ENCODE measurements around the gene RRBP1.

Gene RRBP1

GRCh38 chr20:17680836-17681725 is 961 bp downstream of the RRBP1 start:
- DNase-seq (ENCODE audit: extremely low spot score): peak; percentile 91
- peak; percentile 85 for TF ChIP-seq CTCF (IDR thresholded peaks at IDR 0.05; ENCODE audit: control extremely low read depth, extremely low read depth, low read depth, missing control alignments)
- POLR2A ChIA-PET: interaction anchor here (0.8 to 1.6 kb wide), 3 partner anchors 285 to 314 kb away, joined by 4 to 12 read pairs (median 8); partner anchors contain the start of gene SNX5
- CTCF ChIA-PET: interaction anchor here (0.6 to 7.1 kb wide), 37 partner anchors 9 to 323 kb away, joined by 3 to 57 read pairs (median 4); partner anchors contain the start of gene BANF2

DNA sequence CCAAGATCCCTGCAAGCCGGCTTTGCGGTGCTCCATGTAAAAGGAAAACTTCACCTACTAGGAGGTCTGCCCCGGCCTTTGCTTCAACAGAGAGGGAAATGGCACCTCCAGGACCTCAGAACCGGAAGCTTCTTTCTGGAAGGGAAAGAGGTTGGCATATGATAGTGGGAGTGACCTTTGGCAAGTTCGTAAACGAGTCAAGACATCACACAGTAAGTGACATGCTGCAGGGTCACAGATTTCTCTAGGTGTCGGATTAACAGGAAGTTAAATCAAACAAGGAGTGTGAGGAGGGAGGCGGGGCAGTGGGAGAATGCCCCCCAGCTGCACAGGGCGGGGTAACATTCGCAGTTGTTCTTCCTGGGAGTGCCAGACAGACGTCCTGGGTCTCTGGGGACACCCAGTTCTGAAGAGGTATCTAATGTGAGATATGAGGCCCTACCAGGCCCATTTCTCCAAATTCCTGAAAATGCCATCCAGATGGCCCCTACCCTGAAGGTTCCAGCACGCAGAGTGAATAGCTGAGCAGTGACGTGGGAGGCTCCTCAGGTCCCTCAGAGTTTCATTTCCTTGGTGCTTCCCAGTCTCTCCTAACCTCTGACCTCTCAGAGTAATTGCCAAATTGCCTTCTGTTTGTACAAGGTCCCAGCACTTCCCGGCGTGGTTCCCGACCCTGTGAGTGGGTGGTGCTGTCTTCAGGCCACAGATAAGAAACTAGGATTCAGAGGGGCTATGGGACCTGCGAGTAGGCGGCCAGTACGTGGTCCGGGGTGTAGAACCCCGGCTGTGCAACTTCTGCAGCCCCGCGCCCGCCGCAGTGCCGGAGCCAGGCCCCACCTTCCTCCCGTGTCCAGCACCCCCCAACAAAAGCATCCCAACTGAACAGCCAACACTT is 1.9 kb downstream of the RRBP1 start:
- ChIA-PET POLR2A (no interaction called here), CTCF (interaction anchor here (0.7 to 7.1 kb wide), 11 partner anchors 14 to 324 kb away, joined by 3 to 57 read pairs (median 3); no protein-coding TSS in a partner anchor)
- no peak for DNase-seq (ENCODE audit: extremely low spot score)
- TF ChIP-seq CTCF (IDR thresholded peaks at IDR 0.05; ENCODE audit: control extremely low read depth, extremely low read depth, low read depth, missing control alignments): no peak

DNA sequence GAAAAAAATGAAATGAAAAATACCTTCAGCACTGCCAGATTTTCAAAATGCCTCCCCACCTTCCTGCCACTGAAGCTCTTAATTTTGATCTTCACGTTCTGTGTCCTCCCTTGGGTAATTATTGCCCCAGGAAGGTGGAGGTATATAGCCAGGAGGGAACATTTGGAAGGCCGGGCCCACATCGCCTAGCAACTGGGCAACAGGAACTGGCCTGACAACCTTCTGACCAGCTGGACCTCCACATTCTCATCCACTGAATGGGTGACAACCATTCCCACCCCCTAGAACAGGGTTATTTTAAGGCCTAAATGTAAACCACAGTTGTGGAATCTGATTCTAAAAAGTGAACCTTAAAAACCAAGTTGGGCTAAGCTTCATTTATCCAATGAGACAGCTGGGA is 3.2 kb downstream of the RRBP1 start:
- CTCF ChIA-PET: interaction anchor here (0.7 to 5.8 kb wide), 3 partner anchors 13 to 318 kb away, joined by 3 to 57 read pairs (median 11); no protein-coding TSS in a partner anchor
- TF ChIP-seq CTCF (IDR thresholded peaks at IDR 0.05; ENCODE audit: control extremely low read depth, extremely low read depth, low read depth, missing control alignments): no peak
- no peak for DNase-seq (ENCODE audit: extremely low spot score)
- POLR2A ChIA-PET: interaction anchor here (0.9 kb wide), 1 partner anchor 264 kb away, joined by 3 read pairs; no protein-coding TSS in a partner anchor

DNA sequence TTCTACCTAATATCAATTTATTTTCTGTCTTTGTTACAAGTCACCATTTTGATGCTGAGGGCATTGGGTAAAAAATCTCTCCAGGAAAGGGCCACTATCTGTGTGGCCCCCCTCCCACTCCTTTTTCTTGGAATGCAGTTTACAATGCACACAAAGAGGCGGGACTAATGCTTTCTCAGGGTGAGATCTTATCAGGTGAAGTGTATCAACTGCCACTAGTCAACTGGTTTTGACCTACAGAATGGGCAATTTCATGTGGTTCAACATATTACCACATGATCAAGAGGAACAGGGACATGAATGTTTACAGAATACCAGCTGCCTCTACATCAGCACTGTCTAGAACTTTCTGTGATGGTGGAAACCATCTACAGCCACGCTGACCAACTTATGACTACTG is 3.7 kb downstream of the RRBP1 start:
- POLR2A ChIA-PET: no interaction called here
- CTCF ChIA-PET: interaction anchor here (0.7 to 5.8 kb wide), 3 partner anchors 12 to 318 kb away, joined by 3 to 57 read pairs (median 11); no protein-coding TSS in a partner anchor
- DNase-seq (ENCODE audit: extremely low spot score): no peak
- no peak for TF ChIP-seq CTCF (IDR thresholded peaks at IDR 0.05; ENCODE audit: control extremely low read depth, extremely low read depth, low read depth, missing control alignments)

DNA sequence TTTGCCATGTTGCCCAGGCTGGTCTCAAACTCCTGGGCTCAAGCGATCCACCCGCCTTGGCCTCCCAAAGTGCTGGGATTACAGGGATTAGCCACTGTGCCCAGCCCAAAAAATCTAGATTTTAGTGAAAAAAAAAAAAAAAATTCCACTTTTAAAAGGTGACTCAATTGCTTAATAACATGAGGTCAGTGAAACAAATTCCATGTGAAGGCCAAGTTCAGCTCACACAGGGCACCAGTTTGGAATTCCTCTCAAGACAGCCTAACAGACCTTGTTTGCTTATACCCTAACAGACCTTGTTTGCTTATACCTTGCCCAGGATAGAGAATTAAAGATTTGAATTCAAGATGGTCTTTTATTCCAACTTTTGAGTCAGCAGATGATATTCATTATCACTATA is 5.1 kb downstream of the RRBP1 start:
- CTCF ChIA-PET: interaction anchor here (1.9 to 2.0 kb wide), 2 partner anchors 221 to 262 kb away, joined by 4 to 7 read pairs; no protein-coding TSS in a partner anchor
- POLR2A ChIA-PET: no interaction called here
- TF ChIP-seq CTCF (IDR thresholded peaks at IDR 0.05; ENCODE audit: control extremely low read depth, extremely low read depth, low read depth, missing control alignments): no peak
- no peak for DNase-seq (ENCODE audit: extremely low spot score)

GRCh38 chr20:17676378-17676759 is 5.7 kb downstream of the RRBP1 start:
- CTCF ChIA-PET: interaction anchor here (1.0 to 2.0 kb wide), 4 partner anchors 9 to 263 kb away, joined by 3 to 7 read pairs (median 4); no protein-coding TSS in a partner anchor
- POLR2A ChIA-PET: no interaction called here
- no peak for TF ChIP-seq CTCF (IDR thresholded peaks at IDR 0.05; ENCODE audit: control extremely low read depth, extremely low read depth, low read depth, missing control alignments)
- no peak for DNase-seq (ENCODE audit: extremely low spot score)
